ENCODE results near the gene XYLB. TPM values are rescaled to one million over a fixed set of nuclear protein-coding genes. Genes with fewer than 3 reads are reported as not detected.

The XYLB gene
- total RNA-seq, 1 experiment from 2014 or later: 20.1 TPM

- H3K9me3 Mint-ChIP-seq (ENCODE audit: unreplicated experiment): no peaks in the 10 kb centered on the region
- peaks cover 6% of the 10 kb centered on the region for H3K4me1 Mint-ChIP-seq (ENCODE audit: low read depth, unreplicated experiment)
- intact Hi-C loops (cut with micrococcal nuclease; ENCODE audit: unreplicated experiment): loop anchor here (10.0 kb wide), 1 partner anchor 323 kb away; the partner anchor contains the start of genes ACAA1 and MYD88
- POLR2A ChIA-PET: no interaction called here
- no peak for TF ChIP-seq CTCF (IDR thresholded peaks at IDR 0.05; ENCODE audit: insufficient read depth in 1 of 2, low read depth in 1 of 2, low read length in 1 of 2, severe bottlenecking in 1 of 2, unreplicated experiment in 1 of 2)
- Histone ChIP-seq H3K9me3 (no peaks in the 10 kb centered on the region), H3K4me3 (ENCODE audit: low read depth, low read length) (no peak overlapping the region), H3K36me3 (ENCODE audit: control insufficient read depth, insufficient read depth, low read length) (no peaks in the 10 kb centered on the region), H3K27me3 (replicated peaks; ENCODE audit: control insufficient read depth, insufficient read depth, low read length) (no peaks in the 10 kb centered on the region), H3K4me1 (peaks cover 6% of the 10 kb centered on the region)
- H3K4me3 Mint-ChIP-seq (ENCODE audit: unreplicated experiment): no peak overlapping the region
- no peak overlapping the region for H3K27ac Mint-ChIP-seq (ENCODE audit: unreplicated experiment)
- CTCF ChIA-PET: no interaction called here
- DNase-seq: no peak
- no peaks in the 10 kb centered on the region for H3K36me3 Mint-ChIP-seq (ENCODE audit: insufficient read depth, unreplicated experiment)
- BruUV-seq (replicated peaks): no TSS peak
- H3K27me3 Mint-ChIP-seq (ENCODE audit: insufficient read depth, unreplicated experiment): no peaks in the 10 kb centered on the region
Measured at GRCh38 chr3:38457111-38458003, 110.8 kb downstream of the XYLB start.

- H3K27me3 Mint-ChIP-seq (ENCODE audit: insufficient read depth, unreplicated experiment): no peaks in the 10 kb centered on the region
- ChIA-PET CTCF (no interaction called here), POLR2A (no interaction called here)
- DNase-seq: no peak
- no peaks in the 10 kb centered on the region for H3K9me3 Mint-ChIP-seq (ENCODE audit: unreplicated experiment)
- intact Hi-C loops (cut with micrococcal nuclease; ENCODE audit: unreplicated experiment): loop anchor here (10.0 kb wide), 1 partner anchor 324 kb away; the partner anchor contains the start of genes ACAA1 and MYD88
- Histone ChIP-seq H3K36me3 (ENCODE audit: control insufficient read depth, insufficient read depth, low read length) (no peaks in the 10 kb centered on the region), H3K4me1 (peaks cover 6% of the 10 kb centered on the region), H3K27me3 (replicated peaks; ENCODE audit: control insufficient read depth, insufficient read depth, low read length) (no peaks in the 10 kb centered on the region), H3K4me3 (ENCODE audit: low read depth, low read length) (no peak overlapping the region), H3K9me3 (no peaks in the 10 kb centered on the region)
- H3K36me3 Mint-ChIP-seq (ENCODE audit: insufficient read depth, unreplicated experiment): no peaks in the 10 kb centered on the region
- H3K4me3 Mint-ChIP-seq (ENCODE audit: unreplicated experiment): no peak overlapping the region
- BruUV-seq (replicated peaks): no TSS peak
- peaks cover 6% of the 10 kb centered on the region for H3K4me1 Mint-ChIP-seq (ENCODE audit: low read depth, unreplicated experiment)
- TF ChIP-seq CTCF (IDR thresholded peaks at IDR 0.05; ENCODE audit: insufficient read depth in 1 of 2, low read depth in 1 of 2, low read length in 1 of 2, severe bottlenecking in 1 of 2, unreplicated experiment in 1 of 2): no peak
- H3K27ac Mint-ChIP-seq (ENCODE audit: unreplicated experiment): no peak overlapping the region
Measured at GRCh38 chr3:38458796-38459498, 112.4 kb downstream of the XYLB start.

DNA sequence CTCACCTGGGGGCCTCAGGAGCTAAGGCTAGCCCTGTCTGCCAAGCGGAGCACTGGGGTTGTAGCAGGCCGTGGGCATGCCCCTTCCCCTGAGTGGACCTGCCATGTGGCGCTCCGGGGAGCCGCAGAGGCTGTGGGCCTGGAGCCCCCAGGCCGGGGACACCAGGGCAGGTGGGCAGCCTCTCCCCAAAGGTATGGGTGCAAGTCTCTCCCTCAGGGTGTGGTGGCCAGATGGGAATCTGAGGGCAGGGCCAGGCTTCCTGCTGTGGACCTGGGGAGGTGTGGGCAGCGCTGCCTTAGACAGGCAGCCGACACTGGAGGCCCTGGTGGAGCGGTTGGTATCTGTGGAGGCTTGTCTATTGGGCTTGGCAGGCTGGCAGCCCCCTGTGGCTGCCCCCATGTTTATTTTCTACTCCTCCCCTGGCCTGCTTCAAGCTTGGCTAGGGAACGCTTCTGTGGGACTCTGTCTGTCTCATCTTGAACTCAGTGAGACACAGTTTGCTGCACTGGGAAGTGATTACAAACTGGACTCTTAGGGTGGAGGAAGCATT lies 113.0 kb downstream of the XYLB start:
- POLR2A ChIA-PET: no interaction called here
- peaks cover 6% of the 10 kb centered on the region for H3K4me1 ChIP-seq
- Mint-ChIP-seq H3K4me1 (ENCODE audit: low read depth, unreplicated experiment) (peaks cover 6% of the 10 kb centered on the region), H3K9me3 (ENCODE audit: unreplicated experiment) (no peaks in the 10 kb centered on the region), H3K4me3 (ENCODE audit: unreplicated experiment) (no peak overlapping the region), H3K27me3 (ENCODE audit: insufficient read depth, unreplicated experiment) (no peaks in the 10 kb centered on the region), H3K27ac (ENCODE audit: unreplicated experiment) (no peak overlapping the region), H3K36me3 (ENCODE audit: insufficient read depth, unreplicated experiment) (no peaks in the 10 kb centered on the region)
- no TSS peak for BruUV-seq (replicated peaks)
- no peaks in the 10 kb centered on the region for H3K9me3 ChIP-seq
- H3K36me3 ChIP-seq (ENCODE audit: control insufficient read depth, insufficient read depth, low read length): no peaks in the 10 kb centered on the region
- no peak overlapping the region for H3K4me3 ChIP-seq (ENCODE audit: low read depth, low read length)
- H3K27me3 ChIP-seq (replicated peaks; ENCODE audit: control insufficient read depth, insufficient read depth, low read length): no peaks in the 10 kb centered on the region
- CTCF ChIA-PET: no interaction called here
- intact Hi-C loops (cut with micrococcal nuclease; ENCODE audit: unreplicated experiment): loop anchor here (10.0 kb wide), 1 partner anchor 325 kb away; the partner anchor contains the start of genes ACAA1 and MYD88
- DNase-seq: no peak
- TF ChIP-seq CTCF (IDR thresholded peaks at IDR 0.05; ENCODE audit: insufficient read depth in 1 of 2, low read depth in 1 of 2, low read length in 1 of 2, severe bottlenecking in 1 of 2, unreplicated experiment in 1 of 2): no peak
